Neuronal stem cell (in vitro differentiated cells): Measurements from ENCODE around the gene ABLIM3.

Experiments used
- DNase-seq: peaks from one replicate; pipeline ENCODE4 v3.0.0-alpha.2; 2013; ENCODE audit warnings: low spot score
- H2AFZ ChIP-seq: one replicate; pipeline ENCODE4 v1.6.1; 2013; ENCODE audit warnings: mild to moderate bottlenecking, low read length, inconsistent platforms
- H2AK5ac ChIP-seq: 2 replicates; pipeline ENCODE4 v1.6.1; 2013; ENCODE audit warnings: low read depth, mild to moderate bottlenecking, inconsistent platforms, low read length, moderate library complexity, mixed read lengths
- H2BK120ac ChIP-seq: 2 replicates; pipeline ENCODE4 v1.6.1; 2013; ENCODE audit warnings: low read depth, mild to moderate bottlenecking, inconsistent platforms, low read length, moderate library complexity, mixed read lengths
- H2BK12ac ChIP-seq: one replicate; pipeline ENCODE4 v1.6.1; 2013; ENCODE audit warnings: low read length, inconsistent platforms
- H2BK15ac ChIP-seq: 2 replicates; pipeline ENCODE4 v1.6.1; 2013; ENCODE audit warnings: mild to moderate bottlenecking, low read length, inconsistent platforms, mixed read lengths
- H2BK5ac ChIP-seq: one replicate; pipeline ENCODE4 v1.6.1; 2013; ENCODE audit warnings: inconsistent platforms, mild to moderate bottlenecking, low read length, moderate library complexity
- H3K14ac ChIP-seq: one replicate; pipeline ENCODE4 v1.6.1; 2013; ENCODE audit warnings: low read length, inconsistent platforms
- H3K18ac ChIP-seq: 2 replicates; pipeline ENCODE4 v1.6.1; 2013; ENCODE audit warnings: low read length, inconsistent platforms
- H3K23ac ChIP-seq: 2 replicates; pipeline ENCODE4 v1.6.1; 2013; ENCODE audit warnings: low read depth, mild to moderate bottlenecking, mixed read lengths, low read length, inconsistent platforms; ENCODE audit not compliant: poor library complexity
- H3K27ac ChIP-seq: replicated peaks from 3 replicates; pipeline ENCODE4 v1.5.1; 2013; ENCODE audit warnings: low read length, inconsistent platforms
- H3K27me3 ChIP-seq, 3 experiments: 2 replicates each; pipeline ENCODE4 v1.6.1; 2013; ENCODE audit warnings: low read length in 3 of 3, mild to moderate bottlenecking in 2 of 3, inconsistent platforms in 1 of 3, low read depth in 1 of 3, mixed read lengths in 1 of 3, moderate library complexity in 1 of 3; ENCODE audit not compliant: control insufficient read depth in 3 of 3, insufficient read depth in 3 of 3
- H3K36me3 ChIP-seq, 2 donors: replicated peaks in 1 of 2; 2 replicates each; pipeline ENCODE4 v1.6.1; 2013; ENCODE audit warnings: low read length in 2 of 2; ENCODE audit not compliant: control insufficient read depth in 2 of 2, insufficient read depth in 2 of 2
- H3K4ac ChIP-seq: 2 replicates; pipeline ENCODE4 v1.6.1; 2013; ENCODE audit warnings: inconsistent platforms, mild to moderate bottlenecking, low read length, moderate library complexity
- H3K4me1 ChIP-seq, 2 donors: 1 replicate in 1 of 2; 2 replicates in 1 of 2; pipeline ENCODE4 v1.6.1; 2013; ENCODE audit warnings: low read length in 2 of 2, low read depth in 1 of 2; ENCODE audit not compliant: control insufficient read depth in 2 of 2, insufficient read depth in 1 of 2
- H3K4me2 ChIP-seq: one replicate; pipeline ENCODE4 v1.6.1; 2013; ENCODE audit warnings: mild to moderate bottlenecking, low read length, inconsistent platforms; ENCODE audit not compliant: insufficient read depth, poor library complexity, severe bottlenecking
- H3K4me3 ChIP-seq, 2 donors: 2 replicates each; pipeline ENCODE4 v1.5.1; 2013; ENCODE audit warnings: low read length in 2 of 2, mild to moderate bottlenecking in 2 of 2, inconsistent platforms in 1 of 2, moderate library complexity in 1 of 2
- H3K79me1 ChIP-seq: one replicate; pipeline ENCODE4 v1.6.1; 2013; ENCODE audit warnings: low read depth, mild to moderate bottlenecking, inconsistent platforms, low read length, moderate library complexity
- H3K9ac ChIP-seq: one replicate; pipeline ENCODE4 v1.6.1; 2013; ENCODE audit warnings: mild to moderate bottlenecking, low read depth, low read length, inconsistent platforms; ENCODE audit not compliant: poor library complexity
- H3K9me3 ChIP-seq, 2 donors: replicated peaks in 1 of 2; 2 replicates each; pipeline versions ENCODE3 to v1.6.1; 2013; ENCODE audit warnings: low read length in 2 of 2, mild to moderate bottlenecking in 2 of 2, inconsistent platforms in 1 of 2, low read depth in 1 of 2, mixed read lengths in 1 of 2, moderate library complexity in 1 of 2; ENCODE audit not compliant: control insufficient read depth in 2 of 2, insufficient read depth in 1 of 2
- H4K8ac ChIP-seq: one replicate; pipeline ENCODE4 v1.6.1; 2013; ENCODE audit warnings: low read depth, mild to moderate bottlenecking, inconsistent platforms, low read length, moderate library complexity
- H4K91ac ChIP-seq: one replicate; pipeline ENCODE4 v1.6.1; 2013; ENCODE audit warnings: low read length, low read depth, mild to moderate bottlenecking, inconsistent platforms; ENCODE audit not compliant: poor library complexity
- WGBS, 2 donors: extraction: QIAGEN DNeasy Blood & Tissue Kit; methylation state at CpG; one replicate each; pipeline ENCODE4 v1.1.7; 2013; ENCODE audit warnings: missing lambda C conversion rate in 2 of 2, mixed read lengths in 1 of 2; ENCODE audit not compliant: insufficient read length in 2 of 2, insufficient replicate concordance in 1 of 2; ENCODE audit errors: extremely low coverage in 2 of 2; 5-methylcytosine and 5-hydroxymethylcytosine counted together

Gene ABLIM3

GRCh38 chr5:149123211-149123610 is 18.1 kb upstream of the ABLIM3 start:
- H3K4me3 ChIP-seq = no peak overlapping the region
- no peaks in the 10 kb centered on the region for H3K79me1 ChIP-seq
- H3K4me2 ChIP-seq = no peak overlapping the region
- DNase-seq = no peak
- H2BK5ac ChIP-seq = no peak overlapping the region
- peaks cover 0 to 2% of the 10 kb centered on the region in 2 donors for H3K9me3 ChIP-seq
- H3K4ac ChIP-seq = no peak overlapping the region
- H3K27me3 ChIP-seq = no peaks in the 10 kb centered on the region
- no peak overlapping the region for H2BK15ac ChIP-seq
- no peak overlapping the region for H3K27ac ChIP-seq
- no peak overlapping the region for H4K91ac ChIP-seq
- no peaks in the 10 kb centered on the region for H3K36me3 ChIP-seq
- H2BK12ac ChIP-seq = no peak overlapping the region
- WGBS, 2 donors = no CpG with 5 or more reads among the region's 9 CpGs
- no peak overlapping the region for H3K14ac ChIP-seq
- no peak overlapping the region for H2AK5ac ChIP-seq
- H2BK120ac ChIP-seq = no peak overlapping the region
- H3K18ac ChIP-seq = no peak overlapping the region
- H4K8ac ChIP-seq = no peak overlapping the region
- H3K4me1 ChIP-seq = peaks cover 0 to 2% of the 10 kb centered on the region in 2 donors
- H3K23ac ChIP-seq = no peak overlapping the region
- no peak overlapping the region for H2AFZ ChIP-seq
- H3K9ac ChIP-seq = no peak overlapping the region

GRCh38 chr5:149125386-149125891 is 15.9 kb upstream of the ABLIM3 start:
- H4K8ac ChIP-seq = no peak overlapping the region
- no CpG with 5 or more reads among the region's 12 CpGs for WGBS, 2 donors
- no peak overlapping the region for H3K27ac ChIP-seq
- H3K9ac ChIP-seq = no peak overlapping the region
- no peak for DNase-seq
- H3K4me1 ChIP-seq = peaks cover 0 to 2% of the 10 kb centered on the region in 2 donors
- no peak overlapping the region for H2AFZ ChIP-seq
- no peak overlapping the region for H3K4me3 ChIP-seq
- H3K4me2 ChIP-seq = no peak overlapping the region
- no peaks in the 10 kb centered on the region for H3K27me3 ChIP-seq
- no peak overlapping the region for H2BK120ac ChIP-seq
- H3K18ac ChIP-seq = no peak overlapping the region
- H2BK15ac ChIP-seq = no peak overlapping the region
- H3K36me3 ChIP-seq = no peaks in the 10 kb centered on the region
- H2BK12ac ChIP-seq = no peak overlapping the region
- H2BK5ac ChIP-seq = no peak overlapping the region
- H3K23ac ChIP-seq = no peak overlapping the region
- no peak overlapping the region for H2AK5ac ChIP-seq
- H3K14ac ChIP-seq = no peak overlapping the region
- no peaks in the 10 kb centered on the region for H3K79me1 ChIP-seq
- H3K9me3 ChIP-seq = peaks cover 0 to 2% of the 10 kb centered on the region in 2 donors
- H3K4ac ChIP-seq = no peak overlapping the region
- no peak overlapping the region for H4K91ac ChIP-seq

- H3K9me3 ChIP-seq = no peaks in the 10 kb centered on the region
- no peak overlapping the region for H4K8ac ChIP-seq
- H3K27me3 ChIP-seq = no peaks in the 10 kb centered on the region
- no peak overlapping the region for H3K9ac ChIP-seq
- no peak overlapping the region for H3K14ac ChIP-seq
- no peak overlapping the region for H2AFZ ChIP-seq
- no peak overlapping the region for H3K23ac ChIP-seq
- H3K18ac ChIP-seq = no peak overlapping the region
- no peaks in the 10 kb centered on the region for H3K79me1 ChIP-seq
- no peak overlapping the region for H2BK12ac ChIP-seq
- no peak overlapping the region for H2BK120ac ChIP-seq
- no peak for DNase-seq
- no peak overlapping the region for H2BK5ac ChIP-seq
- H3K4me3 ChIP-seq = no peak overlapping the region
- no peak overlapping the region for H2BK15ac ChIP-seq
- H3K4me2 ChIP-seq = no peak overlapping the region
- no peak overlapping the region for H2AK5ac ChIP-seq
- no peak overlapping the region for H4K91ac ChIP-seq
- H3K4ac ChIP-seq = no peak overlapping the region
- H3K4me1 ChIP-seq = no peaks in the 10 kb centered on the region
- no peaks in the 10 kb centered on the region for H3K36me3 ChIP-seq
- no CpG with 5 or more reads among the region's 6 CpGs for WGBS, 2 donors
- H3K27ac ChIP-seq = no peak overlapping the region
Measured at GRCh38 chr5:149126906-149127305, 14.4 kb upstream of the ABLIM3 start.

GRCh38 chr5:149127394-149127955 is 13.8 kb upstream of the ABLIM3 start:
- no peak overlapping the region for H2BK120ac ChIP-seq
- no peak overlapping the region for H4K8ac ChIP-seq
- no peak overlapping the region for H3K18ac ChIP-seq
- H3K27ac ChIP-seq = no peak overlapping the region
- H3K4me1 ChIP-seq = no peaks in the 10 kb centered on the region
- no peak overlapping the region for H3K4me3 ChIP-seq
- no CpG with 5 or more reads among the region's 3 CpGs for WGBS, 2 donors
- H2AK5ac ChIP-seq = no peak overlapping the region
- H3K9ac ChIP-seq = no peak overlapping the region
- no peak for DNase-seq
- H2BK5ac ChIP-seq = no peak overlapping the region
- no peaks in the 10 kb centered on the region for H3K27me3 ChIP-seq
- no peak overlapping the region for H3K4ac ChIP-seq
- H3K79me1 ChIP-seq = no peaks in the 10 kb centered on the region
- no peak overlapping the region for H3K4me2 ChIP-seq
- no peaks in the 10 kb centered on the region for H3K36me3 ChIP-seq
- H2BK12ac ChIP-seq = no peak overlapping the region
- H3K14ac ChIP-seq = no peak overlapping the region
- no peak overlapping the region for H3K23ac ChIP-seq
- no peak overlapping the region for H2AFZ ChIP-seq
- H2BK15ac ChIP-seq = no peak overlapping the region
- no peaks in the 10 kb centered on the region for H3K9me3 ChIP-seq
- H4K91ac ChIP-seq = no peak overlapping the region
